ENCODE results near the gene CRYBB1.

CRYBB1 gene

DNA sequence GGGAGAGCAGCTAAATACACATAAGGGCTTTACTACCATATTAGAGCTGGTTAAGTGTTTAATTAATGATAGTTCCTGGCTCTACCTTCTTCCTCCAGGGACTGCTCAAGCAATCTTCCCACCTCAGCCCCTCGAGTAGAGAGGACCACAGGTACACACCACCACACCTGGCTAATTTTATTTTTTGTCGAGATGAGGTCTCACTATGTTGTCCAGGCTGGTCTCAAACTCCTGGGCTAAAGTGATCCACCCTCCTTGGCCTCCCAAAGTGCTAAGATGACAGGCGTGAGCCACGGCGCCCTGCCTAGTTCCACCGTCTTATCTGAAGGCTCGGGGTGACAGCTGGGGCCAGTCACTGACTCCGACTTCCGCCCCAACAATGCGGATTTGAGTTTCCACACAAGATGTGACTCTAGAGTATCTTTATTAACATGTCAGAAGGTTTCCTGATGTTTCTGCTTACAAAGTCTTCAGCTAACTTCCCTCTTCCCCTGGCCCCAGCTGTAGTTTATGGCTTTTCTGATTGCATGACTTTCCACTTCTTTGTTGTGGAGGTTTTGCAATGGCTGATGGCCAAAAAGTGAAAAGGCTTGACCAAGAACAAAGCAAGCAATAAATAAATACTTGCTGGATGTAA is 44.7 kb downstream of the CRYBB1 start:
- no peak overlapping the region for H3K4me3 ChIP-seq (ENCODE audit: low read depth, low read length)
- TF ChIP-seq, protein P1, sequence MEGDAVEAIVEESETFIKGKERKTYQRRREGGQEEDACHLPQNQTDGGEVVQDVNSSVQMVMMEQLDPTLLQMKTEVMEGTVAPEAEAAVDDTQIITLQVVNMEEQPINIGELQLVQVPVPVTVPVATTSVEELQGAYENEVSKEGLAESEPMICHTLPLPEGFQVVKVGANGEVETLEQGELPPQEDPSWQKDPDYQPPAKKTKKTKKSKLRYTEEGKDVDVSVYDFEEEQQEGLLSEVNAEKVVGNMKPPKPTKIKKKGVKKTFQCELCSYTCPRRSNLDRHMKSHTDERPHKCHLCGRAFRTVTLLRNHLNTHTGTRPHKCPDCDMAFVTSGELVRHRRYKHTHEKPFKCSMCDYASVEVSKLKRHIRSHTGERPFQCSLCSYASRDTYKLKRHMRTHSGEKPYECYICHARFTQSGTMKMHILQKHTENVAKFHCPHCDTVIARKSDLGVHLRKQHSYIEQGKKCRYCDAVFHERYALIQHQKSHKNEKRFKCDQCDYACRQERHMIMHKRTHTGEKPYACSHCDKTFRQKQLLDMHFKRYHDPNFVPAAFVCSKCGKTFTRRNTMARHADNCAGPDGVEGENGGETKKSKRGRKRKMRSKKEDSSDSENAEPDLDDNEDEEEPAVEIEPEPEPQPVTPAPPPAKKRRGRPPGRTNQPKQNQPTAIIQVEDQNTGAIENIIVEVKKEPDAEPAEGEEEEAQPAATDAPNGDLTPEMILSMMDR (IDR thresholded peaks at IDR 0.05; ENCODE audit: low read depth, low read length): no peak
- DNase-seq (ENCODE audit: low read depth, low spot score): peak; percentile 42
- in situ Hi-C loops (cut with HindIII; ENCODE audit: low sequenced_read_pairs): no loop called here

DNA sequence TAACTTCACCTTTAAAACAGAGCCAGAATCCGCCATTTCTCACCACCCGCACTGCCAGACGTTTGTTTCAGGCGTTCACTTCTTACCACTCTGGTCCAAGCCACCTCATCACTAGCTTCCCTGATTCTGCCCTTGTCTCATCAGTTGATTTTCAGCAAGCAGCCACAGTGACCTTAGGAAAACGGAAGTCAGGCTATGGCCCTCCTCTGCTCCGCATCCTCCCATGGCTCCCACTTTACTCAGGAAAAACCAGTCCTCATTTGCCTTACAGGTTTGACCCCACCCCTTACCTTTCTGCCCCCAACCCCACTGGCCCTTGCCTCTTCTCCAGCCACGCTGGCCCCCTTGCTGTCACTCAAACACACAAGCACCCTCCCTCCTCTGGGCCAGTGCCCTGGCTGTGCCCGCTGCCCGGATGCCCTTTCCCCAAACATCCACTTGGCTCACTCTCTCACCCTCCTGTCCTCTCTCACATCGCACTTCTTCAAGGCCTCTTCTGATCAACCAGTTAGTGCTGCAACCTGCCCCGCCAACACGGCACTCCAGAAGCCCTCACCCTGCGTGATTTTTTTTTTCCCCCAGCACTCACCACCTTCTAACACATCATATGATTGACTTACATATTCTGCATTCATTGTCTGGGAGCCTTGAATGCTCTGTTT is 46.8 kb downstream of the CRYBB1 start:
- no peak overlapping the region for H3K4me3 ChIP-seq (ENCODE audit: low read depth, low read length)
- TF ChIP-seq, protein P1 (IDR thresholded peaks at IDR 0.05; ENCODE audit: low read depth, low read length): no peak
- no peak for DNase-seq (ENCODE audit: low read depth, low spot score)
- in situ Hi-C loops (cut with HindIII; ENCODE audit: low sequenced_read_pairs): no loop called here

DNA sequence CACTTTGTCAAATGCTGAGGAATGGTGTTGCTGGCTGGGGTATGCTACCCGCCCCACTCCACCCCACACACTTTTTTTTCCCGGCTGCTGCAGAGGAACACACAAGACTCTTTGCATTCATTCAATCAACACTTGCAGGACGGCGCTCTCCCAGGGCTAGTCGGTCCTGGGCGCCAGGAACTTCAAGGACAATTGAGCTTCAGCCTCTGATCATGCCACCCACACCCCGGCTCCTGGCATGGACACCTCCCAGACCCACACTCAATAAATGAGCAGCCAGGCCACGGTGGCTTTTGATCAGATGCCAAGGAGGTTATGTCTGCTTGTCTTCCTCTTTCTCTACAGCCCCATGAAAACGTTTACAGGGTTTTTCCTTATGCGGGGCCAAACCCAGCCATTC is 47.7 kb downstream of the CRYBB1 start:
- in situ Hi-C loops (cut with HindIII; ENCODE audit: low sequenced_read_pairs): no loop called here
- DNase-seq (ENCODE audit: low read depth, low spot score): no peak
- no peak overlapping the region for H3K4me3 ChIP-seq (ENCODE audit: low read depth, low read length)
- TF ChIP-seq, protein P1 (IDR thresholded peaks at IDR 0.05; ENCODE audit: low read depth, low read length): no peak

DNA sequence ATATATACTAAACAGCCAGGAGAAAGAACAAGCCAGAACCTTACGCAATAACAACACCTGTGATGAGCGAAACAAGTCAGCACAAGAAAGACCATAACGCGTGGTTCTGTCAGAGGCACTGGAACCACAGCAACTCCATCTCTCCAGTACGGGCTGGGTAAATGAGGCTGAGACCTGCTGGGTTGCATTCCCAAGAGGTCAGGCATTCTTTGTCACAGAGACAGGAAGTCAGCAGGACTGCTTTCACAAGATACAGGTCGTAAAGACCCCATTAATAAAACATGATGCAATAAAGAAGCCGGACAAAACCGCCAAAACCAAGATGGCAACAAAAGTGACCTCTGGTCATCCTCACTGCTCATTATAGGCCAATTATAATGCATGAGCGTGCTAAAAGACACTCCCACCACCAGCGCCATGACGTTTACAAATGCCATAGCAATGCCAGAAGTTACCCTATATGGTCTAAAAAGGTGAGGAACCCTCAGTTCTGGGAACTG is 49.6 kb downstream of the CRYBB1 start:
- H3K4me3 ChIP-seq (ENCODE audit: low read depth, low read length): no peak overlapping the region
- TF ChIP-seq, protein P1 (IDR thresholded peaks at IDR 0.05; ENCODE audit: low read depth, low read length): no peak
- peak; percentile 52 for DNase-seq (ENCODE audit: low read depth, low spot score)
- in situ Hi-C loops (cut with HindIII; ENCODE audit: low sequenced_read_pairs): no loop called here

DNA sequence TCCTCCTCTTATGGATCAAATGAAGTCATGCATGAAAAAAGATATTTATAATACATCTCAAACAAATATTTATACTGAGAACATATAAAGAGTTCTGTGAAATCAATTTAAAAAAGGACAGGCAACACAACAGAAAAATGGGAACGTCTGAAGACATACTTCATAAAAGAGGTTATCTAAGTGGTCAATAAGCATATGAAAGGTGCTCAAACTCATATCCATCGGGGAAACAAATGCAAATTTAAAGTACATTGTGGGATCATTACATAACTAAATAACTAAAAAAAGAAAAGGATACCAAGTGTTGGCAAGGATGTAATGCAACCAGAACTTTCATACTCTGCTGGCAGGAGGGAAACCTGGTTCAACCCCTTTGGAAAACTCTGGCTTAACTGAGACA is 50.2 kb downstream of the CRYBB1 start:
- no peak for DNase-seq (ENCODE audit: low read depth, low spot score)
- TF ChIP-seq, protein P1 (IDR thresholded peaks at IDR 0.05; ENCODE audit: low read depth, low read length): no peak
- H3K4me3 ChIP-seq (ENCODE audit: low read depth, low read length): no peak overlapping the region
- in situ Hi-C loops (cut with HindIII; ENCODE audit: low sequenced_read_pairs): no loop called here

DNA sequence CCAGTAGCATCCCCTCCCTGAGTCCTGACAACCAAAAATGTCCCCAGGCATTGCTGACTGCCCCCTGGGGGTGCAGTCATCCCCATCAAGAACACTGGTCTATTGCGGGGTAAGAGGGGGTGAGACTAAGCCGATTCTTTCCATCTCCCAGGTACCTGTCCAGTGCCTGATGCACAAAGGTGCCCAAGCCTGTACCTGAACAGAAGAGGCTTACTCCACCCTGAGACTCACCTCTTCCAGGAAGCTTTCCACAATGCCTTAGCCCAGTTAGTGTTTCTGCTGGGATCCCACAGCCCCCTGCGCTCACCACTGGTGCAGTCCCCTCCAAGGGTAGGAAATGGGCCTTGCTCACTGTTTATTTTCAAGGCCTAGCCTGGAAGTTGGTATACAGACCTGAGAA is 50.8 kb downstream of the CRYBB1 start:
- in situ Hi-C loops (cut with HindIII; ENCODE audit: low sequenced_read_pairs): no loop called here
- TF ChIP-seq, protein P1 (IDR thresholded peaks at IDR 0.05; ENCODE audit: low read depth, low read length): no peak
- no peak for DNase-seq (ENCODE audit: low read depth, low spot score)
- H3K4me3 ChIP-seq (ENCODE audit: low read depth, low read length): no peak overlapping the region

Measured in astrocyte of the spinal cord (primary cell).